ENCODE data around the gene PRKD2. TPM values are rescaled to one million over a fixed set of nuclear protein-coding genes. Genes with fewer than 3 reads are reported as not detected.

The PRKD2 gene
- total RNA-seq, 1 donor from 2014 or later = 56.8 TPM

GRCh38 chr19:46753420-46754155 lies 36.7 kb upstream of the PRKD2 start:
- Mint-ChIP-seq H3K4me3 (no peak overlapping the region), H3K4me1 (ENCODE audit: unreplicated experiment) (no peaks in the 10 kb centered on the region), H3K36me3 (peaks cover 17% of the 10 kb centered on the region), H3K27me3 (no peaks in the 10 kb centered on the region), H3K27ac (no peak overlapping the region), H3K9me3 (no peaks in the 10 kb centered on the region)
- TF ChIP-seq, protein P1, sequence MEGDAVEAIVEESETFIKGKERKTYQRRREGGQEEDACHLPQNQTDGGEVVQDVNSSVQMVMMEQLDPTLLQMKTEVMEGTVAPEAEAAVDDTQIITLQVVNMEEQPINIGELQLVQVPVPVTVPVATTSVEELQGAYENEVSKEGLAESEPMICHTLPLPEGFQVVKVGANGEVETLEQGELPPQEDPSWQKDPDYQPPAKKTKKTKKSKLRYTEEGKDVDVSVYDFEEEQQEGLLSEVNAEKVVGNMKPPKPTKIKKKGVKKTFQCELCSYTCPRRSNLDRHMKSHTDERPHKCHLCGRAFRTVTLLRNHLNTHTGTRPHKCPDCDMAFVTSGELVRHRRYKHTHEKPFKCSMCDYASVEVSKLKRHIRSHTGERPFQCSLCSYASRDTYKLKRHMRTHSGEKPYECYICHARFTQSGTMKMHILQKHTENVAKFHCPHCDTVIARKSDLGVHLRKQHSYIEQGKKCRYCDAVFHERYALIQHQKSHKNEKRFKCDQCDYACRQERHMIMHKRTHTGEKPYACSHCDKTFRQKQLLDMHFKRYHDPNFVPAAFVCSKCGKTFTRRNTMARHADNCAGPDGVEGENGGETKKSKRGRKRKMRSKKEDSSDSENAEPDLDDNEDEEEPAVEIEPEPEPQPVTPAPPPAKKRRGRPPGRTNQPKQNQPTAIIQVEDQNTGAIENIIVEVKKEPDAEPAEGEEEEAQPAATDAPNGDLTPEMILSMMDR (conservative IDR thresholded peaks at IDR 0.05) = peak; percentile 53
- no peak for DNase-seq (ENCODE audit: extremely low spot score, unreplicated experiment)

DNA sequence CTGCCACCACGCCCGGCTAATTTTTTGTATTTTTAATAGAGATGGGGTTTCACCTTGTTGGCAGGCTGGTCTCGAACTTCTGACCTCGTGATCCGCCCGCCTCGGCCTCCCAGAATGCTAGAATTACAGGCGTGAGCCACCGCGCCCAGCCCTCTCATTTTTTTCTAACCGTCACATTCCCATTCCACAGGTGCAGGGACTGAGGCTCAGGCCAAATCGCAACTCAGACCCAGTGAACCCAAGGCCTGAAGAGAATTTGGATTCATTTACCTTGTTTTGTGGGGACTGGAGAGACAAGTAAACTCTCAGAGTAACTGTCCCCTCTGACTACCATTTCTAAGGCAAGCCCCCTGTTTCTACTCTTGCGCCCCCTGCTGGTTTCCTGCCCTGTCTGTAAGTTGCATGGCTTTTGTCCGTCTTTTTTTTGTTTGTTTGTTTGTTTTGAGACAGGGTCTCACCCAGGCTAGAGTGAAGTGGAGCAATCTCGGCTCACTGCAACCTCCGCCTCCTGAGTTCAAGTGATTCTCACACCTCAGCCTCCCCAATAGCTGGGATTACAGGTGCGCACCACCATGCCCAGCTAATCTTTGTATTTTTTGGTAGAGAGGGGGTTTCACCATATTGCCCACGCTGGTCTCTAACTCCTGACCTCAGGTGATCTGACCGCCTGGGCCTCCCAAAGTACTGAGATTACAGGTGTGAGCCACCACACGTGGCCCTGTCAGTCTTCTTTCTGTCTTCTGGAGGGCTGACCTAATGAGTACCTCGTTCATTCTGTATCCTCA lies 31.6 kb upstream of the PRKD2 start:
- H3K36me3 Mint-ChIP-seq = peaks cover 19% of the 10 kb centered on the region
- no peaks in the 10 kb centered on the region for H3K27me3 Mint-ChIP-seq
- DNase-seq (ENCODE audit: extremely low spot score, unreplicated experiment) = no peak
- H3K4me3 Mint-ChIP-seq = peak overlapping the region; percentile 74
- TF ChIP-seq, protein P1 (conservative IDR thresholded peaks at IDR 0.05) = peak; percentile 83
- no peaks in the 10 kb centered on the region for H3K9me3 Mint-ChIP-seq
- peak overlapping the region; percentile 73 for H3K27ac Mint-ChIP-seq
- peaks cover 12% of the 10 kb centered on the region for H3K4me1 Mint-ChIP-seq (ENCODE audit: unreplicated experiment)

DNA sequence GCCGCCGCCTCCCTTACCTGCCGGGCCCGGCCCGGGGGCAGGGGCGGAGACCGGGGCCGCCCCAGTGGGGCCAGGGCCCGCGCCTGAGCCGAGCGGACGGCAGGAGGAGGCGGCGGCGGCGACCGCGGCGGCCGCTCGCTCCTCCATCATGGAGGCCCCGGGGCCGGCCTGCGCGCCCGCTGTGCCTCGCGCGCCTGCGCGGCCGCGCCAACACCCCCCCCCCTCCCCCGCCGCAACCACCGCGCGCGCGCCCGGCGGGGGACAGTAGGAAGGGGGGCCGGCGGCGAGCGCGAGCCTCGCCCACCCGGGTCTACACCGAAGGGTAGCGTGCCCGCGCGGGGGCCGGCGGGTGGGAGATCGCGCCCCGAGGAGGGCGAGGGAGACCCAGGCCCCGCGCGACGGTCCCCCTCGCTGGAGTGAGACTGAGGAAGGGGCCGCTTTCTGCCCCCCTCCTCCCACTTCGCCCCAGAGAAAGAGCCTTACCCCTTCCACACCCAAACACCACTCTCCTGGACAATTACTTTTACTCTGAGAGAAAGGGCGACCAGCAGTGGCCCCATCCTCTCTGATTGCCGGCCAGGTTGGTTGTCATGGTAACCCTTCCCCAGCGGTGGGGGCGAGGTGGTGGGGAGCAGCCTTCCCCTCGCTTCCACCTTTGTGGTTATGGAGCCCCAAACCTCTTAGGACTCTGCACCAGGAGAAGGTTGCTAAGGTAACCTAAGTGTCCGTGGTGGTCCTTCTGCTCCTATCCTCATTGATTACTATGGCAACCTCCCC lies 29.6 kb upstream of the PRKD2 start, which contains the start of gene STRN4:
TSS of gene STRN4 (minus strand) at position 170 of the 777 bp plus-strand sequence. CDS start at position 150, 20 bp downstream.
- TF ChIP-seq, protein P1 (conservative IDR thresholded peaks at IDR 0.05) = no peak
- H3K27ac Mint-ChIP-seq = peak within 1 kb of the TSS; percentile 88
- peaks cover 13% of the 10 kb centered on the region for H3K36me3 Mint-ChIP-seq
- H3K27me3 Mint-ChIP-seq = no peaks in the 10 kb centered on the region
- peak within 1 kb of the TSS; percentile 95 for H3K4me3 Mint-ChIP-seq
- DNase-seq (ENCODE audit: extremely low spot score, unreplicated experiment) = no peak
- H3K9me3 Mint-ChIP-seq = no peaks in the 10 kb centered on the region
- peaks cover 26% of the 10 kb centered on the region for H3K4me1 Mint-ChIP-seq (ENCODE audit: unreplicated experiment)

DNA sequence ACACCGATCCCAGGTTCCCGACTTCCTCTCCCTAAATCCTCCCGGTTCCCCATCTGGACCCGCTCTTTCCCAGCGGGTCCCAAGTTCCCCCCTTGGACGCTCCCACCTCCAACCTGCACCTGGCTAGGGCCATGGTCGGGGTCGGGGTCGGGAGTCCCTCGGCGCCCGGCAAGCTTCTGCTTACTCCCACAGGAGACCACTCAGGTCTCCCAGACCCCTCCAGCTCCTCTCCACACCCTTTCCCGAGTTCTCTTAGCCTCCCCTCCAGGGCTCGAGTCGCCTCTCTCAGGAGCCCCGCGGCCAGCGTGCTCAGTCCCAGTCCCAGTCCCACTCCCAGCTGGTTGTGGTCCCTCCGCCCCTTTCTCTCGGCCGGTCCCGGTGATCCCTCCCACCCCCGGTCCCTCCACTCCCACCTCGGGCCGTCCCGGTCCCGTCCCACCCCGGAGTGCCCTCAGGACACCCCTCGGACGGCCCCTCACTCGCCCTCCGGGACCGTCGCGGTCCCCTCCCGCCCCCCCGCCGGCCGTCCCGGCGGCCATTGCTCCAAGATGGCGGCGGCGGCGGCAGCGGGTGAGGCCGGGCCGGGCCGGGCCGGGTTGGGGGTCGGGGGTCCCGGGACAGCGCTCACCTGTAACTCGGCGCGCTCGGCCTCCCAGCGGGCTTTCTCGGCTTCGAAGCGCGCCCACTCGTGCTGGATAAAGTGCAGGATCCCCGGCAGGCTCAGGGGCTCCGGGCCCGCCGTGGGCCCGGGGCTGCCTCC lies 28.8 kb upstream of the PRKD2 start, which contains the start of gene FKRP:
TSS of gene FKRP (plus strand) at position 537 of the 760 bp plus-strand sequence. CDS start 9,394 bp downstream, outside the sequence.
- peaks cover 10% of the 10 kb centered on the region for H3K36me3 Mint-ChIP-seq
- no peak for DNase-seq (ENCODE audit: extremely low spot score, unreplicated experiment)

More for the DNA sequence above, 28.8 kb upstream of the PRKD2 start, which contains the start of gene FKRP:
- H3K9me3 Mint-ChIP-seq = no peaks in the 10 kb centered on the region
- TF ChIP-seq, protein P1 (conservative IDR thresholded peaks at IDR 0.05) = no peak
- no peaks in the 10 kb centered on the region for H3K27me3 Mint-ChIP-seq
- H3K4me3 Mint-ChIP-seq = peak within 1 kb of the TSS; percentile 95
- H3K4me1 Mint-ChIP-seq (ENCODE audit: unreplicated experiment) = peaks cover 30% of the 10 kb centered on the region
- H3K27ac Mint-ChIP-seq = peak within 1 kb of the TSS; percentile 88

Measured in type B pancreatic cell (in vitro differentiated cells).